H9 (cell line): ENCODE measurements around the gene CADM1. TPM values are rescaled to one million over a fixed set of nuclear protein-coding genes. Genes with fewer than 3 reads are reported as not detected.

Source experiments
- DNase-seq: peaks from one replicate; pipeline ENCODE4 v3.0.0-alpha.2; 2017
- H2AFZ ChIP-seq: one replicate; pipeline ENCODE4 v1.6.1; 2013; ENCODE audit warnings: mild to moderate bottlenecking, low read length, control low read depth, moderate library complexity
- H2AK5ac ChIP-seq: 2 replicates; pipeline ENCODE4 v1.6.1; 2013; ENCODE audit warnings: low read length, control low read depth, mixed read lengths; ENCODE audit not compliant: insufficient read length
- H2BK120ac ChIP-seq: one replicate; pipeline ENCODE4 v1.6.1; 2013; ENCODE audit warnings: low read depth, mild to moderate bottlenecking, low read length, control low read depth, inconsistent platforms; ENCODE audit not compliant: poor library complexity, severe bottlenecking
- H2BK12ac ChIP-seq: 2 replicates; pipeline ENCODE4 v1.6.1; 2013; ENCODE audit warnings: low read length, control low read depth, mixed read lengths, low read depth; ENCODE audit not compliant: insufficient read length
- H2BK15ac ChIP-seq: 2 replicates; pipeline ENCODE4 v1.6.1; 2013; ENCODE audit warnings: low read depth, low read length, control low read depth
- H2BK20ac ChIP-seq: one replicate; pipeline ENCODE4 v1.6.1; 2013; ENCODE audit warnings: low read depth, mild to moderate bottlenecking, low read length, control low read depth, inconsistent platforms; ENCODE audit not compliant: poor library complexity, severe bottlenecking
- H2BK5ac ChIP-seq: 2 replicates; pipeline ENCODE4 v1.6.1; 2013; ENCODE audit warnings: low read length, control low read depth, mixed read lengths; ENCODE audit not compliant: insufficient read length
- H3K14ac ChIP-seq: 2 replicates; pipeline ENCODE4 v1.6.1; 2013; ENCODE audit warnings: low read length, control low read depth; ENCODE audit not compliant: insufficient read depth
- H3K18ac ChIP-seq: 2 replicates; pipeline ENCODE4 v1.6.1; 2013; ENCODE audit warnings: low read depth, mild to moderate bottlenecking, mixed read lengths, low read length, control low read depth; ENCODE audit not compliant: insufficient read length
- H3K23ac ChIP-seq: 2 replicates; pipeline ENCODE4 v1.6.1; 2013; ENCODE audit warnings: low read length, control low read depth, mixed read lengths, low read depth; ENCODE audit not compliant: insufficient read length
- H3K23me2 ChIP-seq: 2 replicates; pipeline ENCODE4 v1.6.1; 2013; ENCODE audit warnings: low read depth, mild to moderate bottlenecking, mixed read lengths, low read length, control low read depth; ENCODE audit not compliant: insufficient read length, poor library complexity, severe bottlenecking
- H3K27ac ChIP-seq: 2 replicates; pipeline ENCODE4 v1.5.1; 2013; ENCODE audit warnings: low read length, control low read depth, mixed read lengths, low read depth; ENCODE audit not compliant: insufficient read length
- H3K27me3 ChIP-seq: 2 replicates; pipeline ENCODE4 v1.6.1; 2013; ENCODE audit warnings: low read length, control low read depth, inconsistent platforms; ENCODE audit not compliant: insufficient read depth
- H3K4ac ChIP-seq: 2 replicates; pipeline ENCODE4 v1.6.1; 2013; ENCODE audit warnings: low read depth, mild to moderate bottlenecking, control low read depth, inconsistent platforms, low read length, moderate library complexity
- H3K4me1 ChIP-seq: 2 replicates; pipeline ENCODE4 v1.6.1; 2013; ENCODE audit warnings: low read length, control low read depth, inconsistent platforms; ENCODE audit not compliant: insufficient read depth
- H3K4me2 ChIP-seq: 2 replicates; pipeline ENCODE4 v1.6.1; 2013; ENCODE audit warnings: low read length, control low read depth, mixed read lengths; ENCODE audit not compliant: insufficient read length, insufficient read depth
- H3K56ac ChIP-seq: 2 replicates; pipeline ENCODE4 v1.6.1; 2013; ENCODE audit warnings: low read depth, mild to moderate bottlenecking, mixed read lengths, low read length, control low read depth; ENCODE audit not compliant: insufficient read length
- H3K79me1 ChIP-seq: 2 replicates; pipeline ENCODE4 v1.6.1; 2013; ENCODE audit warnings: low read depth, mild to moderate bottlenecking, moderate library complexity, low read length, control low read depth, inconsistent platforms; ENCODE audit not compliant: insufficient read depth, poor library complexity, severe bottlenecking
- H3K79me2 ChIP-seq: 2 replicates; pipeline ENCODE4 v1.6.1; 2013; ENCODE audit warnings: low read length, control low read depth, inconsistent platforms; ENCODE audit not compliant: insufficient read depth
- H3K9ac ChIP-seq: 2 replicates; pipeline ENCODE4 v1.6.1; 2013; ENCODE audit warnings: low read length, control low read depth, mixed read lengths; ENCODE audit not compliant: insufficient read length; ENCODE audit errors: extremely low read depth
- H3K9me3 ChIP-seq: one replicate; pipeline ENCODE4 v1.6.1; 2013; ENCODE audit warnings: low read depth, low read length, inconsistent platforms; ENCODE audit not compliant: control insufficient read depth
- H3T11ph ChIP-seq: one replicate; pipeline ENCODE4 v1.6.1; 2013; ENCODE audit warnings: mild to moderate bottlenecking, low read length, control low read depth, inconsistent platforms
- H4K20me1 ChIP-seq: one replicate; pipeline ENCODE4 v1.6.1; 2013; ENCODE audit not compliant: control insufficient read depth, insufficient read length, insufficient read depth
- H4K5ac ChIP-seq: 2 replicates; pipeline ENCODE4 v1.6.1; 2013; ENCODE audit warnings: low read depth, mild to moderate bottlenecking, mixed read lengths, low read length, control low read depth; ENCODE audit not compliant: insufficient read length
- H4K8ac ChIP-seq: replicated peaks from 2 replicates; pipeline ENCODE4 v1.6.1; 2013; ENCODE audit warnings: low read length, control low read depth, mixed read lengths, low read depth; ENCODE audit not compliant: insufficient read length
- H4K91ac ChIP-seq: 2 replicates; pipeline ENCODE4 v1.6.1; 2013; ENCODE audit warnings: low read depth, mild to moderate bottlenecking, moderate library complexity, mixed read lengths, low read length, control low read depth; ENCODE audit not compliant: insufficient read length
- H3K27ac Mint-ChIP-seq, 3 experiments: 2 replicates in 2 of 3; 3 replicates in 1 of 3; pipeline ENCODE4 v1.8.0; 2020 to 2021; ENCODE audit warnings: mixed read lengths in 3 of 3, mild to moderate bottlenecking in 1 of 3, moderate library complexity in 1 of 3
- H3K27me3 Mint-ChIP-seq: 2 replicates; pipeline ENCODE4 v1.8.0; 2021; ENCODE audit warnings: low read depth, mild to moderate bottlenecking, moderate library complexity, mixed read lengths
- H3K36me3 Mint-ChIP-seq, 3 experiments: 2 replicates in 2 of 3; 3 replicates in 1 of 3; pipeline ENCODE4 v1.8.0; 2020 to 2021; ENCODE audit warnings: low read depth in 3 of 3, mixed read lengths in 3 of 3; ENCODE audit not compliant: insufficient read depth in 1 of 3
- H3K4me1 Mint-ChIP-seq, 2 experiments: 2 replicates each; pipeline ENCODE4 v1.8.0; 2020; ENCODE audit warnings: mixed read lengths in 2 of 2
- H3K4me3 Mint-ChIP-seq, 2 experiments: 2 replicates in 1 of 2; 3 replicates in 1 of 2; pipeline ENCODE4 v1.8.0; 2020 to 2021; ENCODE audit warnings: mild to moderate bottlenecking in 2 of 2, mixed read lengths in 2 of 2, moderate library complexity in 1 of 2
- H3K9me3 Mint-ChIP-seq, 2 experiments: 2 replicates in 1 of 2; 3 replicates in 1 of 2; pipeline ENCODE4 v1.8.0; 2020; ENCODE audit warnings: mild to moderate bottlenecking in 2 of 2, mixed read lengths in 2 of 2, moderate library complexity in 1 of 2
- WGBS: extraction: QIAGEN DNeasy Blood & Tissue Kit; methylation state at CpG from one replicate; pipeline ENCODE4 v1.1.7; 2013; ENCODE audit warnings: missing lambda C conversion rate, low lambda C conversion rate, mixed read lengths; ENCODE audit not compliant: insufficient read length; ENCODE audit errors: extremely low coverage; 5-methylcytosine and 5-hydroxymethylcytosine counted together
- total RNA-seq: library from RNA; stranded (reverse); gene quantifications from 2 replicates; pipeline ENCODE4 v1.2.1, GENCODE V29; 2021
- TF ChIP-seq, protein P1 (sequence below): fragments of 200-600 bp; sonication (generic); conservative IDR thresholded peaks from 3 replicates; pipeline ENCODE4 v1.8.0; 2021; ENCODE audit warnings: antibody characterized with exemption, mild to moderate bottlenecking

CADM1 gene
- total RNA-seq, 1 experiment from 2014 or later = 11.9 TPM

DNA sequence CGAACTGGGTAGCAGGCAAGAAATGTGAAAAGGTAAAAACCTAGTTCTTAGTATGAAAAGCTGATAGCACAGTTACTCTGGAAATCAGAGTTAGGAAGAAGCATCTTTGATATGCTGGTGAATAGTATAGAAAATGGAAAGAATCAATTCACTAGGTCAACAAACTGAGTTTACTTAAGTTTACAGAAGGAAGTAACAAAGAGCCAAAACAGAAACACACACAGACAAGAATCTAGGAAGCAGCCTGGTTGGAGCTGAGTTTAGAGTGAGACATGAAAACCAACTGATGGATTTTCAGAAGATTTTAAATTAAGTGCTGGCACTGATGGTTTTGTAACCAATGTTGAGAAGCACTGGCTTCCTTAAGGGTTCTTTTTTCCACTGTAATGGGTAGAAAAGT is 296.3 kb downstream of the CADM1 start:
- H2BK120ac ChIP-seq = no peak overlapping the region
- H3K23ac ChIP-seq = no peak overlapping the region
- H3K27ac ChIP-seq = no peak overlapping the region
- H3K56ac ChIP-seq = no peak overlapping the region
- TF ChIP-seq, protein P1, sequence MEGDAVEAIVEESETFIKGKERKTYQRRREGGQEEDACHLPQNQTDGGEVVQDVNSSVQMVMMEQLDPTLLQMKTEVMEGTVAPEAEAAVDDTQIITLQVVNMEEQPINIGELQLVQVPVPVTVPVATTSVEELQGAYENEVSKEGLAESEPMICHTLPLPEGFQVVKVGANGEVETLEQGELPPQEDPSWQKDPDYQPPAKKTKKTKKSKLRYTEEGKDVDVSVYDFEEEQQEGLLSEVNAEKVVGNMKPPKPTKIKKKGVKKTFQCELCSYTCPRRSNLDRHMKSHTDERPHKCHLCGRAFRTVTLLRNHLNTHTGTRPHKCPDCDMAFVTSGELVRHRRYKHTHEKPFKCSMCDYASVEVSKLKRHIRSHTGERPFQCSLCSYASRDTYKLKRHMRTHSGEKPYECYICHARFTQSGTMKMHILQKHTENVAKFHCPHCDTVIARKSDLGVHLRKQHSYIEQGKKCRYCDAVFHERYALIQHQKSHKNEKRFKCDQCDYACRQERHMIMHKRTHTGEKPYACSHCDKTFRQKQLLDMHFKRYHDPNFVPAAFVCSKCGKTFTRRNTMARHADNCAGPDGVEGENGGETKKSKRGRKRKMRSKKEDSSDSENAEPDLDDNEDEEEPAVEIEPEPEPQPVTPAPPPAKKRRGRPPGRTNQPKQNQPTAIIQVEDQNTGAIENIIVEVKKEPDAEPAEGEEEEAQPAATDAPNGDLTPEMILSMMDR = no peak
- H3K4me2 ChIP-seq = no peak overlapping the region
- no peak overlapping the region for H3K9ac ChIP-seq
- no peak overlapping the region for H2BK20ac ChIP-seq
- no peak overlapping the region for H2BK5ac ChIP-seq
- DNase-seq = no peak
- no peak overlapping the region for H3T11ph ChIP-seq
- no peaks in the 10 kb centered on the region for H3K27me3 Mint-ChIP-seq
- H3K79me1 ChIP-seq = no peaks in the 10 kb centered on the region
- no peak overlapping the region for H3K27ac Mint-ChIP-seq
- no peaks in the 10 kb centered on the region for H3K23me2 ChIP-seq
- H3K4me1 ChIP-seq = no peaks in the 10 kb centered on the region
- H2AK5ac ChIP-seq = no peak overlapping the region
- H3K27me3 ChIP-seq = no peaks in the 10 kb centered on the region
- H4K8ac ChIP-seq = no peak overlapping the region
- no peaks in the 10 kb centered on the region for H3K79me2 ChIP-seq
- no peak overlapping the region for H2AFZ ChIP-seq
- WGBS = no CpG with 5 or more reads among the region's 1 CpG
- no peak overlapping the region for H3K14ac ChIP-seq
- no peaks in the 10 kb centered on the region for H3K9me3 ChIP-seq
- no peak overlapping the region for H4K91ac ChIP-seq
- peaks cover 14 to 23% of the 10 kb centered on the region in 2 experiments for H3K4me1 Mint-ChIP-seq
- H3K9me3 Mint-ChIP-seq = no peaks in the 10 kb centered on the region
- H2BK15ac ChIP-seq = no peak overlapping the region
- H3K18ac ChIP-seq = no peak overlapping the region
- H3K36me3 Mint-ChIP-seq = no peaks in the 10 kb centered on the region
- no peaks in the 10 kb centered on the region for H4K20me1 ChIP-seq
- H3K4ac ChIP-seq = no peak overlapping the region
- H4K5ac ChIP-seq = no peak overlapping the region
- no peak overlapping the region for H3K4me3 Mint-ChIP-seq
- no peak overlapping the region for H2BK12ac ChIP-seq
